Endometrial microvascular endothelial cells (primary cell): ENCODE data around the gene PSMB7. TPM values are rescaled to one million over a fixed set of nuclear protein-coding genes. Genes with fewer than 3 reads are reported as not detected.

ENCODE experiments used
- in situ Hi-C: cut with HindIII; loops from 2 replicates; pipeline ENCODE4 v1.10.0; 2017; ENCODE audit warnings: low sequenced_read_pairs, low pct_unique_long_range_greater_than_20kb; ENCODE audit errors: inconsistent ontology term
- total RNA-seq: library from RNA; depleted of rRNA; stranded (reverse); fragments of >200 nt; gene quantifications from one replicate; pipeline ENCODE4 v1.2.3, GENCODE V29; 2015; ENCODE audit errors: inconsistent ontology term

PSMB7 gene
- total RNA-seq, 1 donor from 2014 or later = 412 TPM

DNA sequence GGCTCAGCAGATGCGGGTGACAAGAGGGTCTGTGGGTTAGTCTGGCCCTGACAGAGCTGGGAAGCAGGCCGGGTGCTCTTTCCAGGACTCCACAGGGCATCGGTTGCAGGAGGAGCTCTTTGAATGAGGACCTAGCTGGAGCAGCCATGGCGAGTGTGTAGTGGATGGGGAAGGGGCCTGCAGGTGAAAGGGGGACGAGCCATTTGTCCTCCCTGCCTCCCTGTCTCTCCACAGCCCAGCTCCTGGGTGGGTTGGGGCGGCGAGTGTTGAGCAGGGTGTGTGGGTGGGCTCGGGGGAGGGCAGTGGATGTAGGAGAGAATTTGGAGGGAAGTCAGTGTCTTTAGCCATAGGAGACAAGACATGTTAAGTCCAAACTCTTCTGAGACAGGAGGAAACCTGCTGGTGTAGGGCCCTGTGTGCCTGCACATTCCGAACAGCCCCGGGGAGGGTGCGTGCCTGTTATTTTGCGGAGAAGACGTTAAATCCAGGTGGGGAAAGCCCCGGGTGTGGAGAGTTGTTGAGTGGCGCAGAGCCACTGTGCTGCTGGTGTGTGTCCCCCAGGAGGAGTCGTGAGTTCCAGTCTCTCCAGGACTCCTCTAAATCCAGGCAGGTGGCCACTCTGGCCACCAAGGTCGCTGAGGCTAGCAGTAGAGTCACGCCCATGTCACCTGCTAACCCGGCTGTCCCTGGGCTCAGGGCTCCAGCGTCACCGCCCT, 73.6 kb downstream of the PSMB7 start:
- in situ Hi-C loops = no loop called here

DNA sequence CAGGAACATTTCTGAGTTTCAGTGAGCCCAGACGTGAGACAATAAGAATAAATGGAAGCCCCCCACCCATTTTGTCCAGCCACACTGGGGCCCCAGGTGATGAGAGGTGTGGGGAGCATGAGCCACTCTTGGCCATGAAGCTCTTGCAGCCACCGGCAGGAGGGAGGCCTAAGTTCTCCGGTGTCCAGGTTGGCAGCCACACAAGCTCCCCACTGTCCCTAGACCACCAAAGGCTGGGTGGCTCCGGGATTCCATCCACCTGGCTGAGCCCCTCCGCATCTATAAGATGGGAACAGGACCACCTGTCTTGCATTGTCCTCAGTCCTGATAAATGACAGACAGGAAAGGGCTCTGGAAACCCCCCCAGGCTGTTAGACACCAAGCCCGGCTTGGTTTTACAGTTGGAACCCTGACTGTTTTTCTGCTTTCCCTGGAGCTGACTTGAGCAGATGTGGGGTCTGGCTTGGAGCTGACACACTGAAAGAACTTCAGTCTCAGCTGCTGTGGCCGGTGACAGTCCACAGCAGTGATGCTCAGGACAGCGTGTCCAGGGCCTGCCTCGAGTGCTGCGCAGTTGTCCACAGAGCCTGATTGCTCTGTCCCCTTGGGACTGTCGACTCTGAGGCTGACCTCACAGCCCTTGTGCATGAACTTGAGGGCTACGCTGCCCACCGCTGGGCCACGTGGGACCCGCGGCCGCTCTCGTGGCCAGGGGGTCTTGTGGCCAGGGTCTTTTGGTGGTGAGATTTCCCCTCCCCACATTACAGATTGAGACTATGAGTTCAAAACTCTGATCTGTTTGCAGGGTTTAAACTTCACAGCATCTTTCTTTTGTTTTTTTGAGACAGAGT, 74.8 kb downstream of the PSMB7 start:
- in situ Hi-C loops = no loop called here

DNA sequence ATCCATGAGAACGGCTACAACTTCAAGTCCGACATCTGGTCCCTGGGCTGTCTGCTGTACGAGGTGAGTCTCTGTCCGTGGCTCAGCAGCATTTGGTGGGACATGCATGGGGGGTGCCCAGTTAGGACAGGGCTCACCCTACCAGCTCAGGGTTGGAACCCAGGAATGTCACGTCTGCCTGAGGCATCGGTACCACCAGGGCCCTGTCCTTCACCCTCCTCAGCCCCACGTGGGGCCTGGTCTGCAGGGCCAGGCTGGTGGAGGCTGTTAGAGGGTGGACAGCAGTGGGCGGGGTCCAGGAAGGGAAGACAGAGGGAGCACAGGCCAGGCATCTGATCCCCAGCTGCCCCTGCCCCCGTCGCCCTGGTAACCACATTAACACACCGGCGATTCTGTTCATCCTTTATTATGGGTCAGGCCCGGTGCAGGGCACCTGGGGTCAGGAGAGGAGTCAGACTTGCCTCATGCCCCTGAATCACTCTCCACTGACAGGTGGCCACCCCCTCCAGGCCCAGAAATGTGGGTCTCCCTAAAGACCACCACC, 75.6 kb downstream of the PSMB7 start:
- in situ Hi-C loops = no loop called here

DNA sequence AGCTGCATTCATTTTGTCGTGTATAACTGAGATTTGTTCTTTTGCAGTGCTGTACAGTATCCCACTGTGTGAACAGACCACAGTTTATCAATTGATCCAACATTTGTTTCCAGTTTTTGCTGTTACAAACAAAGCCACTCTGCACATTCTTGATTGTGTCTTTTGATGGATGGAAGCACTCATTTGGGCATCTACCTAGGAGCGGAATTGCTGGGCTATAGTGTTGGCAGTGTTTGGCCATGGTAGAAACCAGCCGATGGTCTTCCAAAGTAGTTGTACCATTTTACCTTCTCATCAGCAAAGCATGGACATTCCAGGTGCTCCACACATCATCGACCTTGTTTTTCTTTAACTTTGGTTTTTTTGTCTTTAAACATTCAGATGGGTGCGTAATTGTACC, 77.7 kb downstream of the PSMB7 start:
- in situ Hi-C loops = no loop called here

DNA sequence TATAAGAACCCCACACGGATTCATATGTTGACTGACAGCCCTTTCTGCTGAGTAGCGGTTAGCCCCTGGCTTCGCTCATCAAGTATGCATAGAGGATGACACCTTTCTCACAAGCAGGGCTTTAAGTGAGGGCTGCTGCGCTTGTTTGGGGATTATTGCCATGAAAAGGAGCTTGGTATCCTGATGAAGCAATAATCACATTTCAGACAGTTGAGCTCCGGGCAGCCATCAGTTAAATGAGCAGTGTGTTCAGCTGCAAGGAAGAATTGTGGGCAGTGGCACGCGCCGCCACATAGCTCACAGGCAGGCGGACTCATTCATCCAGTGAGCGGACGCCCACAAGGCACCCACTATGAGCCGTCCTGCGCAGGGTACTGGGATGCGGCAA, 79.9 kb downstream of the PSMB7 start:
- in situ Hi-C loops = no loop called here

DNA sequence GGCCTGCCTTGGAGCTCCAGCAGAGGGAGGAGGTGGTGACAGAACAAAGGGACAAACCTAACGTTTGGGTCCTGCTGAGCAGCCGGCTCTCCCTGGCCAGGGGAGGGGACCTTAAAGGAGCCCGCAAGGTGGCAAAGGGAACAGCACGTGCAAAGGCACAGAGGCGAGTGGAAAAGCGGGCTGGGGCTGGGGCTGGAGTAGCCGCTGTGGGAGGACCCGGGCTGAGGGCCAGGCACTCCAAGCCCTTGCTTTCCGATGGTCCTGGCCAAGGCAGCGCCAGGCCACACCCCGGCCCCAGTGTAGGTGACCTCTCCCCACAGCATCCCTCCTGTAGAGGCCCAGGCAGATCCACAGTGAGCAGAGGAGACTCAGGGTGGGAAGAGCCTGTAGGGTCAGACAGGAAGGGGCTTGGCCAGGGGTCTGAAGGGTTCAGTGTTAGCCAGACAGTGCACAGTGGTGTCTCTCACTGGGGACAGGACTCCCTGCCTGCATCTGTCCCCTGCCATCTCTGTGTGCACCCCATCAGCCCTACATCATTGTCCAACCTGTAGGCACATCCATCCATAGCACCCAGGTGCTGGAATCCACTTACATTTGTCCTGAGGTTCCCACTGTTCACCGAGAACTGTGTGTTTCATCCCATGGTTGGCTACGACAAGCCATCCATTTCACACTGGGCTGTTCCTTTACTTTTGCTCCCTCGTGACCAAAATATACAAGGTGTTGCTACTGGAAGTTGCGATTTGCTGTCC, 80.5 kb downstream of the PSMB7 start:
- in situ Hi-C loops = no loop called here

DNA sequence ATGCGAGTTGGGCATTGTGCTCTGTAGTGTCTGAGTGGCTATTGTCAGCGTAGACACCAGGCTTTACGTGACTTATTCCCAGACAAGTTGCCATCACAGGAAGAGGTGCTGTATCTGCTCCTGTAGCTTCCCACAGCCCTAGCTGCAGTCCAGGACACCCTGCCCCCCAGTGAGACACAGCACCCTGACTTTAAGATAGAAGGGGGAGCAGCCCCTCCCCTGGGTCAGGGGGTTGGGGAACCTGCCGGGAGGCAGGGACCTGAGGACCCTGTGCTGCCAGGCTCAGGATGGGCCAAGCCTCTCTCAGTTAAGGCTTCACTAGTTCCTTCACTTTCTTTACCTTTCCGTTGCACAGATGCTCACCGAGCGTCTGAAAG, 82.1 kb downstream of the PSMB7 start:
- in situ Hi-C loops = no loop called here

DNA sequence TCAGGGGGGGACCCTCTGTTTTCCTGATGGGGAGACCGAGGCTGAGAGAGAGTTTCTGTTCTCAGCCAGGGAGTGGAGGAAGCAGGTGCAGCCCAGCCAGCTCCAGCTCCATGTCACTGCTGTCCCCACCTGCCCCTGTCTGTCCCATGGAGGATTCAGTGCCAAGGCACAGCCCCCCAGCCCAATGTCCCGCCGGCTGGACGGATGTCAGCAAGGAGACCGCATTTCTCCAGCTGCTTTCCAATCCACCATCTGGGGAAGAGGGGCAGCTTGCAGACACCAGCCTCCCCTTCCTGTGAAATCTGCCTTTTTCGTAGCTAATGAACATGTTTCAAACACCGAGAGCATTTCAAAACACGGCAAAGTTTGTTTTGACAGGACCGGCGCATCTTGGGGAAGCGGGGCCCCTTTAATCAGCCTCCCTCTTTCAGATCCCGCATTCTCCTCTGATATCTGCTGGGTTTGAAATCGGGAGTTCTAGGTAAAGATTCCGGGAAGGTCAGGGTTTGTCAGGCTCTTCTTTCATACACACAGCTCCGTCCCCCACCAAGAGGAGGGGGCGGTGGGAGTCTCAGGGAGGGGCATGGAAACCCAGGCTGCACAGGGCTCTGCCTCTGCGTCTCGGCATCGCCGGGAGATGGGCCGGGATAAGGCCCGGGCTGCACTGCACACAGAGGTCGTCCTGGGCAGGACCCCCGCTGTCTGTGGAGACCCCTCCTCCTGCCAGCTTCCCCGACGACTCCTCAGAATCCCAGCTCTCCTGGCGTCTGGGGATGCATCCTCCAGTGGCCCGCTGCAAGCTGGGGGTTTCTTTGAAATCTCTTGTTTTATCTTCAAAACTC, 82.7 kb downstream of the PSMB7 start:
- in situ Hi-C loops = no loop called here

DNA sequence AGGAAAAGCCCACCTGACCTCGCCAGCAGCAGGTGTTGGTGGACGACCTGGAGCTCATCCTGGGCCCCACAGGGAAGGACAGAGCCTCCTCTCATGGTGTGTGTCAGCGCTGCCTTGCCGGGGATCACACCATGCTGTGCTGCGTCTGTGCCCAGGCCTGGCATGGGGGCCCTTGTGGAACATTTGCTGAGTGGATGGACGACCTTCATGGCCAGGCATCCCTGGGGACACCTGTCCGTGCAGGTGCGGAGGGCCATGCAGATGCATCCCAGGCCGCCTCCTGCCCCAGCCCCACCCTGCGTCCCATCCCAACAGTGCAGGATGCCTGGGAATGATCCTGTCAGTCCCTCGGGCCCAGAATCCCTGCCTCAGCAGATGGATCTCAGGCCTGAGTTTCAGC, 83.7 kb downstream of the PSMB7 start:
- in situ Hi-C loops = no loop called here

DNA sequence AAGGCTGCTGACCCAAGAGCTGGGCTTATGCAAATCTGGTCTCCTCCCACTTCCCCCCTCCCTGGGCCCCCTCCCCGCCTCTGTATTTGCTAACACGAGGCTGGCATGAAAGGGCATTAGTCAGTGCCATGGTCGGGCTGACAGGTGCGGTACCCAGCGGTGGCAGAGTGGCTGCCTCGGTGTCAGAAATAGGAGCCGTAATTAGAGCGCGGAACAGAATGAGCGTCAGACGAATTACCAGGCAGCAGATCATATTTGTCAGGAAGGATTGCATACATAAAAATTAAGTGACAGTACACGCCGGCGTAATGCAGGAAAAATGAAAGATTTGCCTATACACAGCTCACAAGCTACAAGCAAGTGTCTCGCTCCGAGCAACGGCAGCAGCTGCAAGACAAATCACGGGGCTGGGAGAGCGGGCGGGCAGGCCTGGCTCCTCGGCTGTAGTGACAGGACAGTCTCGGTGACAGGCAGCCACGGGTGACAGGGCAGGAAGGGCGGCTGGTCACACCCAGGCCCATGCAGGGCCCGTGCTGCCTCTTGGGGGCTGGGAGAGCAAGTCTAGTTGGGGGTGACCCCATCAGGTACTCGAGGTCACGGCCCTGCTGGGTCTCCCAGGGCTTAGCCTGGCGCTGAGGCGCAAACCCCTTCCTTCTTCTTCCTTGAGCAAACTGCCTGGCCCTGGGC, 85.1 kb downstream of the PSMB7 start:
- in situ Hi-C loops = no loop called here

DNA sequence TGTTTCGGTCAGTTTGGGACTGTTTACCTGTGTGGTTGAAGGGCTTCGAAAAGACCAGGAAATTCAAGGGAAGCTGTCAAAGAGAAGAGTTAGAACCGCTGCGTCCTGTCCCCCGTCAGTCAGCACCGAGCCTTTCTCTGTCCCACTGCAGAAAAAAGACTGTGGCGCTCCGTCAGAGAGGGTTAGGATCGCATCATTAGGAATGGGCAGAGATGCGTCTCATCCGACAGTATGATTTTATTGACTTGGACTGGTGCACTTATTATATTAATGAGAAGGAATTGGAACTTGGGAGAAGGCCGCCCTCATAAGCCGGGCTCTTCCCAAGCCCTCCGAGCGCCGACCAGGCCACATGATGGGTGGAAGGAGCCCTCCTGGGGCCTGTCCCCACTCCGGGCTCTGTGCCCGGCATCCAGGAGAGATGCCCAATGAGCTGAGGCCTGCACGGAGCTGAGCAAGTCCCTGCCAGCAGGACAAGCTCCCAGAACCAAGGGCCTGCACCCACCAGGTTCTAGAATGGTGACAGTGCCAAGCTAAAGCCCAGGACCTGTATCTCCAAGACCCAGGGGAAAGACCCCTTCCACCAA, 85.9 kb downstream of the PSMB7 start:
- in situ Hi-C loops = no loop called here

DNA sequence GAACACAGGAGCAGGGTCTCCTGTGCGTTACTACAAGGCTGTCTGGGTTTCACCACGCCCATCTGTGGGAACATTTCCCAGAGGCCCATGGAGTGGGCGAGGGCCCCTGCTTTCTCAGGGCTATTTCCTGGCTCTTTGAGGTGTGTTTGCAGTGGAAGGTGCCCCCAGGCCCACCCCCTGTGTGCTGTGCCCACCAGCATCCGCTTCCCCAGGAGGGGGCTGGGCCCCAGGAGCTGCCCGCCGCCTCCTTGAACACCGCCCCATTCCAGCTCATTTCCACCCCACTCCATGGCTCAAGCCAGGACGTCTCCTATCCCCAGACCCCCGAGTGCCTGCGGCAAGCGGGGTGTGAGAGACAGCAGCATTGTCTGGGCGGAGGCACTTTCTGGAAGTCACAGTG, 87.0 kb downstream of the PSMB7 start:
- in situ Hi-C loops = no loop called here

DNA sequence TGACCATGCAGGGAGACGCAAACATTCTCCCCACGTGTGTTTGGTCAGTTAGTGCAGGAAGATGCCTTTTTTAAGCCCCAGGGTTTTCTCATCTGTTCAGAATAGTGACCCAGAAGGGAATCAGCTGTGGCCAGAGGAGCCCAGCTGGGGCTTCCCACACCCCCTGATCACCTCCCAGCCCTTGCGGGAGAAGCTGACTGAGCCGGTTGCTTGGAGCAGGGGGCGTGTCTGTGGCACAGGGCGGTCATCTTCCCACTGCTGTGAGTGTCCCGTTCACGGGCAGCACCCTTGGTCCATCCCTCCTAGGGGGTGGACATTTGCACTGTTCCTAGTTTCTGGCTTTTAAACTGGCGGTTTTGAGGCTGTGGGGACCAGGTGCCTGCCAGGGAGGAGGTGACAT, 87.8 kb downstream of the PSMB7 start:
- in situ Hi-C loops = no loop called here

DNA sequence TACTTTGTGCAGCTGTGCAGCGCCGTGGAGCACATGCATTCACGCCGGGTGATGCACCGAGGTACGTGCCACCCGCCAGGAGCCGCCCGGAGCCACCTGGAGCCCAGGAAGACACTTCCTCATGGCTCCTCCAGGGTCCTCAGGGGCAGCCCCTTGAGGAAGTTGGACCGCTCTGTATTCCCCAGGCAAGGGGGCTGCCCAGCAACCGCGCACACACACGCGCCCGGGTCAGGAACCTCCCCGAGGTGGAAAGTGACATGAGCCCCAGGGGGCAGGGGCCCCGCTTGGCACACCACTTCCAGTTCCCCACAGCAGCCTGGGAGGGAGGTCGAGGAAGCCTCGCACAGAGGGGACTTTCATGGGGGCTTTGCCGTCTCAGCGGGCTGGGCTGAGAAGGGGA, 88.9 kb downstream of the PSMB7 start:
- in situ Hi-C loops = no loop called here

DNA sequence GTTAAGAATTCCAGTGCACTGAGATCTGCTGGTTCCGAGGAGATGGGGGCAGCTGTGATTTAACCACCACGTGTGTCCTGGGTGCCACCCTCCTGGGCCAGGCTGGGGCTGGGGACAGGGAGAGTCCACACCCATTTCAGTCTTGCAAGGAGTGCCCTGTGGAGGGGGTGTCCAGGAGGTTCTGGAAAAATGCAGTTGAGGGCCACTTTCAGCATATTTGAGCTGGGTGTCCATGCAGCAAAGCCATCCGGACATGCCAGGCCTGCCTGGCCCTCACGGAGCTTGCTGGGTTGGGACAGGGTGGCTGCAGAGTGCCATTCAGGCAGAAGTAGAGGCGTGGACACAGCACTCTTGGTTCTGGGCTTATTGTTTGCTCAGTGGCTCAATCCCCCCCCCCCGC, 89.4 kb downstream of the PSMB7 start:
- in situ Hi-C loops = no loop called here

DNA sequence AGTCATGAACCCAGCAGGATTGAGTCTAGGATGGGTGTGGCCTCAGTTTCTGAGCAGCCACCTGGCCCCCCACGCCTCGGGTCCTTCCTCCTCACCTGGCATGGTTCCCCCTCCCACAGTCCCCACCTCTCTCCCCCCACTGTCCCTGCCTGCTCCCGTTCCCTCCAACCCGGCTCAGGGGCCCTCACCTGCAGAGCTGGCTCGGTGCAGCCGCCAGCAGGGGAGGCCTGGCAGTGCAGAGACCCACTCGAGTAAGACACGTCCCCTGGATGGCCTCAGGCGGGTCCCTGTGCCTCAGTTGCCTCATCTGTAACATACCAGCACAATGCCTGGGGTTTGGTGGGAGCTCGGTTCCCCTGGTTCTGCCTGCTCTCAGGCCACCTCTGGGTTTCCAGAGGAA, 91.3 kb downstream of the PSMB7 start:
- in situ Hi-C loops = loop anchor here (25.0 kb wide), 2 partner anchors 112 to 212 kb away; no protein-coding TSS in a partner anchor

DNA sequence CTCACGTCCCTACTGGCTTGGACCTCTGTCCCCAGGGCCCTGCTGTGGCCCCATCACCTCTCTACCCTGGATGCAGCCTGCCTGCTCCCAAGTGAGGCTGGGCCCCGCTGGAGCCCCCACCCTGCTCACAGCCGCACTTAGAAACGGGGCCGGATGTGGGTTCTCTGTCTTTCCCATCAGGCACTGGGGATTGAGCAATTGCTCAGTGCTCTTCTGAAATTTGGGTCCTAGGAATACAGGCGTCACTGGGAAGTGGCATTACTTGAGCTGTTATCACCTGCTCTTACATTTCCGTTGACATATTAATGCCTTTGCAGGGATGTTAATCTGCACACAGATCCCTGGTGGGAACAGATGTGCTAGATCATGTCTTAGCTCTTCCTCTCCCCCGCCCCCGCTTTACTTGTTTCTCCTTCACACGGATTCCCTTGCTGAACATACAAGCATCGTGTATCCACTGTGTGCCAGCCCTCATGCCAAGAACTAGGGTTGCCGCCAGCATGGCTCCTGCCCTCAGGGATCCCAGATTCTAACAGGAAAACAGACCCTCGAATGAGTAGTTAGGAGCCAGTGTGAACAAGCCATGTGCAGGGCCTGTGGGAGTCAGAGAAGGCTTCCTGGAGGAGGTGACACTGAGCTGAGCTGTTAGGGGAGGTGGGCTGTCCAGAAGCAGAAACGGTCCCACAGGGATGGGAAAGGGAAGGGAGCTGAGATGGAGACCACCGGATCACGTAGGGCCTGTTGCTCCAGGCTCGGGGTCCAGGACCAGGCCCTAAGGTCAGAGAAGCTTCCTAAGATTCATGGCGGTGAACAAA, 92.4 kb downstream of the PSMB7 start:
- in situ Hi-C loops = loop anchor here (25.0 kb wide), 2 partner anchors 111 to 211 kb away; no protein-coding TSS in a partner anchor
